PC-9 (cell line): ENCODE data around the gene ZNF460. TPM values are rescaled to one million over a fixed set of nuclear protein-coding genes. Genes with fewer than 3 reads are reported as not detected.

ENCODE experiments used
- BruUV-seq: library from RNA; stranded (reverse); fragments of 400-500 nt; replicated peaks from 2 replicates; lab custom pipeline; 2021; lab: Mats Ljungman, UMichigan
- CTCF ChIA-PET: fragments of 300-600 bp; sonication (Branson Sonifier 250); formaldehyde crosslinking; loops from one replicate; lab custom pipeline; 2022; ENCODE audit warnings: antibody characterized with exemption; lab: Charles Lee
- POLR2A ChIA-PET: fragments of 300-600 bp; sonication (Branson Sonifier 250); formaldehyde crosslinking; loops from one replicate; lab custom pipeline; 2022; ENCODE audit warnings: antibody characterized with exemption; ENCODE audit not compliant: unreplicated experiment; lab: Charles Lee
- DNase-seq, 2 experiments: peaks; one replicate each; pipeline versions ENCODE4 v3.0.0 to v3.0.0-alpha.2; 2015 to 2022; ENCODE audit warnings: mixed read lengths in 1 of 2
- H2AFZ ChIP-seq: fragments of 200-600 bp; sonication (generic); 2 replicates; pipeline ENCODE4 v1.8.1; 2017; ENCODE audit warnings: antibody characterized with exemption
- H3F3A ChIP-seq: fragments of 200-600 bp; sonication (generic); 2 replicates; pipeline ENCODE4 v1.8.1; 2017; ENCODE audit warnings: antibody characterized with exemption, mild to moderate bottlenecking, low read depth; ENCODE audit not compliant: insufficient read depth
- H3K27ac ChIP-seq: fragments of 200-600 bp; sonication (generic); 2 replicates; pipeline ENCODE4 v1.6.1; 2016; ENCODE audit warnings: mixed run types
- H3K27me3 ChIP-seq: fragments of 200-600 bp; sonication (generic); 2 replicates; pipeline ENCODE4 v1.6.1; 2016; ENCODE audit warnings: low read depth, mixed run types; ENCODE audit not compliant: insufficient read depth
- H3K36me3 ChIP-seq: fragments of 200-600 bp; sonication (generic); 2 replicates; pipeline ENCODE4 v1.6.1; 2016; ENCODE audit warnings: low read depth, mixed run types
- H3K4me1 ChIP-seq: fragments of 200-600 bp; sonication (generic); replicated peaks from 2 replicates; pipeline ENCODE4 v1.6.1; 2016; ENCODE audit warnings: mixed run types; ENCODE audit not compliant: insufficient read depth
- H3K4me2 ChIP-seq: fragments of 200-600 bp; sonication (generic); 2 replicates; pipeline ENCODE4 v1.6.1; 2017; ENCODE audit warnings: mixed run types
- H3K4me3 ChIP-seq: fragments of 200-600 bp; sonication (generic); 2 replicates; pipeline ENCODE4 v1.6.1; 2016; ENCODE audit warnings: mixed run types
- H3K79me2 ChIP-seq: fragments of 200-600 bp; sonication (generic); 2 replicates; pipeline ENCODE4 v1.6.1; 2017; ENCODE audit warnings: low read depth, mixed run types
- H3K9me2 ChIP-seq: fragments of 200-600 bp; sonication (generic); 2 replicates; pipeline ENCODE4 v1.8.1; 2017; ENCODE audit warnings: mild to moderate bottlenecking; ENCODE audit not compliant: insufficient read depth
- H3K9me3 ChIP-seq: fragments of 200-600 bp; sonication (generic); 2 replicates; pipeline ENCODE4 v1.8.1; 2016; ENCODE audit warnings: low read depth; ENCODE audit not compliant: insufficient read depth
- H4K20me1 ChIP-seq: fragments of 200-600 bp; sonication (generic); 2 replicates; pipeline ENCODE4 v1.8.1; 2017; ENCODE audit not compliant: insufficient read depth
- EZH2 ChIP-seq: fragments of 200-600 bp; sonication (generic); IDR thresholded peaks from 2 replicates; pipeline ENCODE4 v1.8.0; 2017; ENCODE audit warnings: antibody characterized with exemption, low read depth
- intact Hi-C: fragments of 100-400 bp; cut with micrococcal nuclease; formaldehyde crosslinking; loops from one replicate; pipeline ENCODE4 v1.10.0; 2022; ENCODE audit not compliant: unreplicated experiment
- total RNA-seq: library from RNA; stranded (reverse); gene quantifications from 2 replicates; pipeline ENCODE4 v1.2.3, GENCODE V29; 2021
- TF ChIP-seq, protein P1 (sequence below): fragments of 200-600 bp; sonication (generic); conservative IDR thresholded peaks from 2 replicates; pipeline ENCODE4 v1.6.1; 2017; ENCODE audit warnings: mixed run types, antibody characterized with exemption, mild to moderate bottlenecking, moderate library complexity

ZNF460 gene
- total RNA-seq, 1 experiment from 2014 or later = 84.0 TPM

DNA sequence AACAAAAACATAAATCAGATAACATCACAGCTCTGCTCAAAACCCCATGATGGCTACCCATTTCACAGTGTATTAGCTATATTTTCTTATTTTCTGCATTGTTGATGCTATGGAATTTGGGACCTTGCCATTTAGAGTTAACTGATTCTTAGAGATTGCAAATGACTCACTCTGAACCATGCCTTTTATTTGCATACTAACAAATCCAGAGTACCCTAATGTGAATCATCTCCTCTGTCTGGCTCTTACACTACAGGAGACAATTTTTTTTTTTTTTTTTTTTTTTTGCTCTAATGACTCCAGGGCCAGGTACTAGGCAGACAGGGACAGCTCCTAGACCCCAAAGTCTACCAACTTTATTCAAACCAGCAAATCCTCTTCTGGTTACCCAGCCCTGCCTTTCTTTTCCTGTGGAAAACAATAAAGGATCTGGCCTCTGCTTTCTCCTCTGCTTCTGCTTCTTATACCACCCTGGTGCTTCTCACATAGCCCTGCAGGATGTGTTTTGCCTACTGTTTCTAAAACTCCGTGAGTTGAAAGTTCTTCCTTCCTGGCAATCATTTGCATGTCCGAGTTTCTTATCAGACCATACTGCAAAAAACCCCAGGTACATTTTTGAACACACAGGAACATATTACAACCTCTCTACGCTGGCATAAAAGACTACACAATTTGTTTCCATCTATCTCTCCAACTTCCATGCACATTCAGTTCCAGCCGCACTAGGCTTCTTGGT lies 10.6 kb upstream of the ZNF460 start:
- CTCF ChIA-PET = no interaction called here
- Histone ChIP-seq H3K4me1 (no peaks in the 10 kb centered on the region), H3K4me3 (no peak overlapping the region), H3F3A (peaks cover 10% of the 10 kb centered on the region; the same call in 1 of the 2 replicates), H3K27ac (no peak overlapping the region), H4K20me1 (no peaks in the 10 kb centered on the region), H3K79me2 (no peaks in the 10 kb centered on the region), H3K27me3 (no peaks in the 10 kb centered on the region), H3K9me2 (no peaks in the 10 kb centered on the region), H3K4me2 (no peak overlapping the region), H2AFZ (no peak overlapping the region), H3K36me3 (0 out of 2 replicates have a peak, but pooled peaks cover 4% of the 10 kb centered on the region), H3K9me3 (no peaks in the 10 kb centered on the region)
- BruUV-seq = no TSS peak
- TF ChIP-seq, protein P1, sequence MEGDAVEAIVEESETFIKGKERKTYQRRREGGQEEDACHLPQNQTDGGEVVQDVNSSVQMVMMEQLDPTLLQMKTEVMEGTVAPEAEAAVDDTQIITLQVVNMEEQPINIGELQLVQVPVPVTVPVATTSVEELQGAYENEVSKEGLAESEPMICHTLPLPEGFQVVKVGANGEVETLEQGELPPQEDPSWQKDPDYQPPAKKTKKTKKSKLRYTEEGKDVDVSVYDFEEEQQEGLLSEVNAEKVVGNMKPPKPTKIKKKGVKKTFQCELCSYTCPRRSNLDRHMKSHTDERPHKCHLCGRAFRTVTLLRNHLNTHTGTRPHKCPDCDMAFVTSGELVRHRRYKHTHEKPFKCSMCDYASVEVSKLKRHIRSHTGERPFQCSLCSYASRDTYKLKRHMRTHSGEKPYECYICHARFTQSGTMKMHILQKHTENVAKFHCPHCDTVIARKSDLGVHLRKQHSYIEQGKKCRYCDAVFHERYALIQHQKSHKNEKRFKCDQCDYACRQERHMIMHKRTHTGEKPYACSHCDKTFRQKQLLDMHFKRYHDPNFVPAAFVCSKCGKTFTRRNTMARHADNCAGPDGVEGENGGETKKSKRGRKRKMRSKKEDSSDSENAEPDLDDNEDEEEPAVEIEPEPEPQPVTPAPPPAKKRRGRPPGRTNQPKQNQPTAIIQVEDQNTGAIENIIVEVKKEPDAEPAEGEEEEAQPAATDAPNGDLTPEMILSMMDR = no peak
- no peak for TF ChIP-seq EZH2
- intact Hi-C loops = no loop called here
- POLR2A ChIA-PET = no interaction called here
- DNase-seq = peak in 1 of 2 experiments; percentile 77

DNA sequence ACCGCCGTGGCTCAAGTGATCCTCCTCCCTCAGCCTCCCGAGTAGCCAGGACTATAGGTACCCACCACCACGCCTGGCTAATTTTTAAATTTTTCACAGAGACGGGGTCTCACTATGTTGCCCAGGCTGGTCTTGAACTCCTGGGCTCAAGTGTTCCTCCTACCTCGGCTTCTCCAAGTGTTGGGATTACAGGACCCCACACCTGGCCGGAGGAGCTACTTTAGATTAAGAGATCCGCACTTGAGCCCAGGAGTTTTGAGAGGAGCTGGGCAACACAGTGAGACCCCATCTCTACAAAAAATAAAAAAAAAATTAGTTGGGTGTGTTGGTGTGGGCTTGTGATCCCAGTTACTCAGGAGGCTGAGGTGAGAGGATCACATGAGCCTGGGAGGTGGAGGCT lies 9.0 kb upstream of the ZNF460 start:
- Histone ChIP-seq H3K9me3 (no peaks in the 10 kb centered on the region), H3F3A (peaks cover 10% of the 10 kb centered on the region; the same call in 1 of the 2 replicates), H3K9me2 (no peaks in the 10 kb centered on the region), H2AFZ (no peak overlapping the region), H3K27ac (no peak overlapping the region), H3K27me3 (no peaks in the 10 kb centered on the region), H4K20me1 (no peaks in the 10 kb centered on the region), H3K79me2 (no peaks in the 10 kb centered on the region), H3K4me1 (no peaks in the 10 kb centered on the region), H3K36me3 (0 out of 2 replicates have a peak, but pooled peaks cover 6% of the 10 kb centered on the region), H3K4me2 (no peak overlapping the region), H3K4me3 (no peak overlapping the region)
- ChIA-PET CTCF (no interaction called here), POLR2A (no interaction called here)
- intact Hi-C loops = no loop called here
- no peak for DNase-seq
- TF ChIP-seq, protein P1 = no peak
- TF ChIP-seq EZH2 = no peak
- no TSS peak for BruUV-seq

DNA sequence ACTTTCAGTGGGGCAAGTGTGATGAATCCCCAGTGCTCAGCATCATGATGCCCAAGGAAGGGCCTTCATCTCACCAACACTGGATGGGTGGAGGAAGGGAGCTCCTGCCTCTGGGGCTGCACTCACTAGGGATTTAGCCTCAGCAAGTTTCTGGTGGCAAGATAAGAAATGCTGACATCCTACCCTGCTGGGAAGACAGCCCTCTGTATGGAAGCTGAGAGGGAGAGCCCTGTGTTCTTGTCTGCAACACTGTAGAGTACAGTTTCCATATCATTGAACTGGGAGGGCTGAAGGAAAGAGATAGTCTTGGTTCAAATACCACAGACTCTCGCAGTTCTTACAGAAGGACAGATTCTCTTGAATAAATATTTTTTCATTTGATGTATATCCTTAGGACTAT lies 7.3 kb upstream of the ZNF460 start:
- no peaks in the 10 kb centered on the region for H4K20me1 ChIP-seq
- no peaks in the 10 kb centered on the region for H3K9me3 ChIP-seq
- no peaks in the 10 kb centered on the region for H3K79me2 ChIP-seq
- H3K36me3 ChIP-seq = 0 out of 2 replicates have a peak, but pooled peaks cover 6% of the 10 kb centered on the region
- H3K9me2 ChIP-seq = no peaks in the 10 kb centered on the region
- ChIA-PET POLR2A (no interaction called here), CTCF (no interaction called here)
- no peak for TF ChIP-seq EZH2
- TF ChIP-seq, protein P1 = no peak
- no peak overlapping the region for H3K4me3 ChIP-seq
- no peak overlapping the region for H3K27ac ChIP-seq
- H3F3A ChIP-seq = peaks cover 5% of the 10 kb centered on the region; the same call in 1 of the 2 replicates
- intact Hi-C loops = no loop called here
- no peak for DNase-seq
- H3K4me1 ChIP-seq = peaks cover 2% of the 10 kb centered on the region
- H3K27me3 ChIP-seq = no peaks in the 10 kb centered on the region
- H3K4me2 ChIP-seq = no peak overlapping the region
- H2AFZ ChIP-seq = no peak overlapping the region
- BruUV-seq = no TSS peak
